Iris pigment epithelial cell (primary cell): ENCODE results near the gene TM2D3.

ENCODE experiments used
- DNase-seq: peaks from one replicate; pipeline ENCODE4 v3.0.0-alpha.2; 2011; ENCODE audit warnings: low read depth

The TM2D3 gene

DNA sequence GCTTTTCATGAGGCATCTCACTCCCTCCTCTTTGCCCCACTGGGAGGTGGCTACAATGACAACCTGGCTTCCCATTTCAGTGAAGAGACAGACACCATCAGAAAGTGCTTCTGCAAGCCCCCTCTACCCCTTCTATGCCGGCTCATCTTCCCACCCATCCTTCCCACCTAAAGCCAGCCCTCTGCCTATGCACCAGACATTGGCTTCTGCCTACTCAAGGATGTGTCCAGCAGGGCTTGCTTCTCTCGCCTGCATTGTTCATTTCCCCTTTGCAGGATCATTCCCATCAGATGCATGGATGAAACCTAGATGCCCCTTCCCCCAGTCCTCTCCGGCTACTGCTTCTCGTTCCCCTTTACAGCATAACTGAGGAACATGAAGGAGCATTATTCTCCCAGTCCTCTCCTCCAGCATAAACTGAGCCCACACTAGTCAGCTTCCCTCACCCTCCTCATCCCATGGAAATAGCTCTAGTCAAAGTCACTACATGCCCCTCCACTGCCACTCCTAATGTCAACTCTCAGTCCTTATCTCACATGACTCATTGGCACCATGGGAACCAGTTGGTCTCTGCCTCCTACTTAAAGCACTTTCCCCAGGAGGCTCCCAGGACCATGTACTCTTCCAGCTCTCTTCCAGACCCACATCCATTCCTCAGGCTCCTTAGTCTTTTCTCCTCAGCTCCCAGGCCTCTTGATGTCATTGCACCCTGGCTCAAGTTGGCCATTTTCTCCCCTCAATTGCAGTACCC is 47.9 kb downstream of the TM2D3 start:
- no peak for DNase-seq

- no peak for DNase-seq
Measured at GRCh38 chr15:101602801-101603200, 49.4 kb downstream of the TM2D3 start.

GRCh38 chr15:101600035-101600434 is 52.1 kb downstream of the TM2D3 start:
- DNase-seq = no peak

DNA sequence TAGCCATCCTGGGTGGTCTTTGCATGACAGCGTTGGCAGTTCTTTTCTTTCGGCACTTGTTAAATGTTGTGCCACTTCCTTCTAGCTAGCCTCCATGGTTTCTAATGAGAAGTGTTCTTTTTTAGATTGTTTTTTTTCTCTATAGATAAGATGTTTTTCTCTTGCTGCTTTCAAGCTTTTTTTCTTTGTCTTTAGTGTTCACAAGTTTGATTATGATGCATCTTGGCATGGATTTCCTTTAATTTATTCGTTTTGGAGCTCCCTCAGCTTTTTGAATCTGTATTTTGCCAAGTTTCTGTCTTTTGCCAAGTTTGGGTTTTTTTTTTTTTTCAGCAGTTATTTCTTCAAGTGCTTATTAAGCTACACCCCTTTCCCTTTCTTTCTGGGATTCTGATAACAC is 53.1 kb downstream of the TM2D3 start:
- no peak for DNase-seq

- peak; percentile 20 for DNase-seq
Measured at GRCh38 chr15:101597360-101597928, 54.7 kb downstream of the TM2D3 start.

- DNase-seq = no peak
Measured at GRCh38 chr15:101596633-101597032, 55.5 kb downstream of the TM2D3 start.
